G401 (cell line): ENCODE data around the gene KCNF1. TPM values are rescaled to one million over a fixed set of nuclear protein-coding genes. Genes with fewer than 3 reads are reported as not detected.
A peak's percentile ranks its signal among the peaks of the same experiment; 100 is the strongest.

Experiments used
- DNase-seq: peaks from one replicate; pipeline ENCODE4 v3.0.0-alpha.2; 2015; ENCODE audit warnings: low spot score
- in situ Hi-C: cut with HindIII; loops from 2 replicates; pipeline ENCODE4 v1.10.0; 2016; ENCODE audit warnings: low sequenced_read_pairs, mixed read lengths
- total RNA-seq: library from RNA; depleted of rRNA; stranded (reverse); fragments of >200 nt; shearing (Covaris generic); gene quantifications from 2 replicates; pipeline ENCODE4 v1.2.3, GENCODE V29; 2014

The KCNF1 gene
- total RNA-seq, 1 experiment from 2014 or later: 1.9 TPM

- DNase-seq: no peak
- in situ Hi-C loops: no loop called here
These were observed 31.8 kb upstream of the KCNF1 start for GRCh38 chr2:10879624-10880585.

GRCh38 chr2:10880586-10881321 is 31.0 kb upstream of the KCNF1 start:
- in situ Hi-C loops: no loop called here
- no peak for DNase-seq

GRCh38 chr2:10882568-10882967 is 29.2 kb upstream of the KCNF1 start:
- in situ Hi-C loops: no loop called here
- DNase-seq: no peak

- no peak for DNase-seq
- in situ Hi-C loops: no loop called here
These were observed 28.7 kb upstream of the KCNF1 start for GRCh38 chr2:10883066-10883465.

GRCh38 chr2:10883801-10884478 is 27.8 kb upstream of the KCNF1 start:
- in situ Hi-C loops: no loop called here
- DNase-seq: peak; percentile 19

GRCh38 chr2:10884574-10884975 is 27.2 kb upstream of the KCNF1 start:
- no peak for DNase-seq

GRCh38 chr2:10885094-10885860 is 26.5 kb upstream of the KCNF1 start:
- no peak for DNase-seq
- in situ Hi-C loops: no loop called here

More at GRCh38 chr2:10884574-10884975, 27.2 kb upstream of the KCNF1 start:
- in situ Hi-C loops: no loop called here

- DNase-seq: no peak
- in situ Hi-C loops: no loop called here
These were observed 24.3 kb upstream of the KCNF1 start for GRCh38 chr2:10887476-10887875.

- DNase-seq: peak; percentile 10
- in situ Hi-C loops: no loop called here
These were observed 22.0 kb upstream of the KCNF1 start for GRCh38 chr2:10889651-10890215.

GRCh38 chr2:10890706-10891270 is 20.9 kb upstream of the KCNF1 start:
- in situ Hi-C loops: no loop called here
- no peak for DNase-seq

GRCh38 chr2:10891390-10891789 is 20.3 kb upstream of the KCNF1 start:
- peak; percentile 16 for DNase-seq
- in situ Hi-C loops: no loop called here

GRCh38 chr2:10891848-10892247 is 19.9 kb upstream of the KCNF1 start:
- DNase-seq: no peak
- in situ Hi-C loops: no loop called here

- DNase-seq: no peak
- in situ Hi-C loops: no loop called here
These were observed 19.4 kb upstream of the KCNF1 start for GRCh38 chr2:10892316-10892715.

- in situ Hi-C loops: no loop called here
- no peak for DNase-seq
These were observed 18.9 kb upstream of the KCNF1 start for GRCh38 chr2:10892796-10893350.

GRCh38 chr2:10894264-10894935 is 17.3 kb upstream of the KCNF1 start:
- in situ Hi-C loops: no loop called here
- no peak for DNase-seq

- in situ Hi-C loops: no loop called here
- no peak for DNase-seq
These were observed 16.5 kb upstream of the KCNF1 start for GRCh38 chr2:10895231-10895630.

GRCh38 chr2:10897956-10898355 is 13.8 kb upstream of the KCNF1 start:
- in situ Hi-C loops: no loop called here
- no peak for DNase-seq
